Activated B cell treated with CpG ODN at 0.5 μM for 24 hours (primary cell): Measurements from ENCODE around the gene BORCS8. TPM values are rescaled to one million over a fixed set of nuclear protein-coding genes. Genes with fewer than 3 reads are reported as not detected.

ENCODE experiments used
- ATAC-seq: fragments of 200-7000 bp; cut with Tn5 transposase; one replicate; pipeline ENCODE4 v1.10.0; 2021; ENCODE audit warnings: low read depth, mild to moderate bottlenecking, moderate library complexity
- CTCF ChIA-PET: fragments of 350-600 bp; sonication (Branson Sonifier 250); formaldehyde crosslinking; loops from one replicate; lab custom pipeline; 2021; ENCODE audit warnings: antibody characterized with exemption; lab: Charles Lee
- POLR2A ChIA-PET: fragments of 350-600 bp; sonication (Branson Sonifier 250); formaldehyde crosslinking; loops from one replicate; lab custom pipeline; 2021; ENCODE audit warnings: antibody characterized with exemption; lab: Charles Lee
- DNase-seq: peaks from one replicate; pipeline ENCODE4 v3.0.0; 2022
- H3K27ac Mint-ChIP-seq: one replicate; pipeline ENCODE4 v1.8.0; 2020; ENCODE audit warnings: mixed read lengths
- H3K27me3 Mint-ChIP-seq: one replicate; pipeline ENCODE4 v1.8.0; 2021; ENCODE audit warnings: mixed read lengths
- H3K36me3 Mint-ChIP-seq: one replicate; pipeline ENCODE4 v1.8.0; 2021; ENCODE audit warnings: low read depth, mixed read lengths
- H3K4me1 Mint-ChIP-seq: one replicate; pipeline ENCODE4 v1.8.0; 2021; ENCODE audit warnings: mixed read lengths
- H3K4me3 Mint-ChIP-seq: one replicate; pipeline ENCODE4 v1.8.0; 2020; ENCODE audit warnings: mild to moderate bottlenecking, mixed read lengths
- H3K9me3 Mint-ChIP-seq: one replicate; pipeline ENCODE4 v1.8.0; 2020; ENCODE audit warnings: mixed read lengths
- CTCF ChIP-seq: fragments of 200-600 bp; IDR thresholded peaks from one replicate; pipeline ENCODE4 v1.8.0; 2022; ENCODE audit warnings: antibody characterized with exemption, mild to moderate bottlenecking
- intact Hi-C: fragments of 100-400 bp; cut with micrococcal nuclease; formaldehyde crosslinking; loops from one replicate; pipeline ENCODE4 v1.15.1; 2024
- total RNA-seq: library from RNA; stranded (reverse); gene quantifications from 2 replicates; pipeline ENCODE4 v1.2.3, GENCODE V29; 2022

The BORCS8 gene
- total RNA-seq, 1 donor from 2014 or later = 51.8 TPM

DNA sequence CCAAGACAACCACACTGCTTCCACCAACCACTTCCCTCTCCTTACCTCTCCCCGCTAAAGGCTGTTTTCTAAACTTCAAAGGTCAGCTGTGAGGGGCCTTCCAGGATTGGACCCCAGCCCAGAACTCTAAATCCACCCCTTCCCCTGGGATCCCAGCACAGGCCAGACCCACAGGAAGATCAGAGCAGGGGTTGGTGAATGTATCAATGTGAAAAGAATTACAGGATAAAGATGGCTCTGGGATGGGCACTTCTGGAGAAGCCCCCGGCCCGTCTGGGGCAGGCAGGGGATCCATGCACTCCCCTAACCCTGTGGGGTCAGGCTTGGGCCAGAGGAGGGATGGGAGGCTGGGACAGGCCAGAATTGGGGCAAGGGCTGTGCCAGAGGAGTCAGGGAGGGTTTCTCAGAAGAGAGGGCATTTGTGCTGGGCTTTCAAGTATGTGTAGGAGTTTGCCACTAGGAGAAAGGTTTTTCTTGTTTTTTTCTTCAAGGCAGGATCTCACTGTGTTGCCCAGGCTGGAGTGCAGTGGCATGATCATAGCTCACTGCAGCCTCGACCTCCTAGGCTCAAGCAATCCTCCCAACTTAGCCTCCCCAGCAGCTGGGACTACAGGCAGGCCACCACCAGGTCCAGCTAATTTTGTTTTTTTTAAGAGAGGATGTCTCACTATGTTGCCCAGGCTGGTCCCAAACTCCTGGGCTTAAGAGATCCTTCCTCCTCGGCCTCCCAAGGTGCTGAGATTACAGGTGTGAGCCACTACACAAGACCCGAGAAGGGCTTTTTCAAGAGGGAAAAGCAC is 20.9 kb downstream of the BORCS8 start:
- DNase-seq (no peak), ATAC-seq (no peak)
- Mint-ChIP-seq H3K4me3 (peak overlapping the region; percentile 83), H3K27ac (peak overlapping the region; percentile 63), H3K4me1 (peaks cover 29% of the 10 kb centered on the region), H3K9me3 (no peaks in the 10 kb centered on the region), H3K27me3 (no peaks in the 10 kb centered on the region), H3K36me3 (peaks cover 2% of the 10 kb centered on the region)
- ChIA-PET CTCF (interaction anchor here (5.1 kb wide), 1 partner anchor 23 kb away, joined by 104 read pairs; no protein-coding TSS in a partner anchor), POLR2A (interaction anchor here (0.7 to 3.1 kb wide), 4 partner anchors 11 to 268 kb away, joined by 3 to 27 read pairs (median 5); no protein-coding TSS in a partner anchor)
- no peak for TF ChIP-seq CTCF
- intact Hi-C loops = loop anchor here (1.0 kb wide), 3 partner anchors 11 to 25 kb away; no protein-coding TSS in a partner anchor

DNA sequence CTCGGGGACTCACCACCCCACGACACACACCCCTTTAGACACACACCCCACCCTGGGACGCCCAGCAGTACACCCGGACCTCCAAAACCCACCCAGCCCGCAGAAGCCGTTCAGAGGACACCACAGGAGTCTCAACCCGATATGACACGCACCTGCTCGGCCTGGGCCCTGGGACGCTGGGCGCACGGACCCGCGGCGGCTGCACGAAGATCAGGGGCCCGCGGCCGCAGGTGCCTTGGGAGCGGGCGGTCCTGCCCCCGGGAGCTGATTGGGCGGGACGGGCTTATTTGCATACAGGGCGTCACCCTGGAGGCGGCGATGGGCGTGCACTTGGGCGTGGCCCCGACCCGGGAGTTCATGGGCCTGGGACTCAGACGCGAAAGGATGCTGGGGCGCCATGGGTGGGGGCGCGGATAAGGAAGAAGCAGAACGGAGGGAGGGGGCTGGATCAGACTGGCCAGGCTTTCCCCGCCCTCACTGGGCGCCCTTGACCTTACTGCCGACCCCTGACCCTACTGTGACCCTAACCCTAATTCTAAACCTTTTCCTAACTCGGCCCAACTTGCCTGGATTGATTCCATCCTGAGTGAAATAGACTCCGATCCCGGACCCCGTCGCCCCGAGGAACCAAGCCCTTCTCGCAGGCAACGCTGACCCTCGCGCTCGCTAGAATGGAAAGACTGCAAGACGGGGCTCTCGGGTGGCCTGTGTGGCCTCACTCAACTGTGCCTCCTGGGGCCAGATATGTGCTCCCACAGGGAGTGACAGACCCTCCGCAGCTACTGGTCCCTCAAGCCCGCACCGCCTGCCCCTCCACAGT is 21.7 kb downstream of the BORCS8 start, which contains the start of gene MEF2B:
TSS of gene MEF2B (minus strand) at position 211 of the 820 bp plus-strand sequence. CDS start 19,528 bp downstream, outside the sequence.
- no peaks in the 10 kb centered on the region for H3K27me3 Mint-ChIP-seq
- H3K36me3 Mint-ChIP-seq = peaks cover 2% of the 10 kb centered on the region
- no peak for TF ChIP-seq CTCF
- CTCF ChIA-PET = interaction anchor here (0.6 to 1.6 kb wide), 6 partner anchors 13 to 117 kb away, joined by 3 to 8 read pairs (median 4); no protein-coding TSS in a partner anchor
- POLR2A ChIA-PET = interaction anchor here (0.5 to 3.1 kb wide), 9 partner anchors 10 to 1492 kb away, joined by 3 to 48 read pairs (median 7); partner anchors contain the start of gene NR2C2AP
- H3K4me3 Mint-ChIP-seq = peak within 1 kb of the TSS; percentile 83
- intact Hi-C loops = loop anchor here (1.0 kb wide), 3 partner anchors 10 to 24 kb away; no protein-coding TSS in a partner anchor
- ATAC-seq (peak; percentile 95), DNase-seq (peak; percentile 89)
- peak within 1 kb of the TSS; percentile 63 for H3K27ac Mint-ChIP-seq
- no peaks in the 10 kb centered on the region for H3K9me3 Mint-ChIP-seq
- H3K4me1 Mint-ChIP-seq = peaks cover 33% of the 10 kb centered on the region

DNA sequence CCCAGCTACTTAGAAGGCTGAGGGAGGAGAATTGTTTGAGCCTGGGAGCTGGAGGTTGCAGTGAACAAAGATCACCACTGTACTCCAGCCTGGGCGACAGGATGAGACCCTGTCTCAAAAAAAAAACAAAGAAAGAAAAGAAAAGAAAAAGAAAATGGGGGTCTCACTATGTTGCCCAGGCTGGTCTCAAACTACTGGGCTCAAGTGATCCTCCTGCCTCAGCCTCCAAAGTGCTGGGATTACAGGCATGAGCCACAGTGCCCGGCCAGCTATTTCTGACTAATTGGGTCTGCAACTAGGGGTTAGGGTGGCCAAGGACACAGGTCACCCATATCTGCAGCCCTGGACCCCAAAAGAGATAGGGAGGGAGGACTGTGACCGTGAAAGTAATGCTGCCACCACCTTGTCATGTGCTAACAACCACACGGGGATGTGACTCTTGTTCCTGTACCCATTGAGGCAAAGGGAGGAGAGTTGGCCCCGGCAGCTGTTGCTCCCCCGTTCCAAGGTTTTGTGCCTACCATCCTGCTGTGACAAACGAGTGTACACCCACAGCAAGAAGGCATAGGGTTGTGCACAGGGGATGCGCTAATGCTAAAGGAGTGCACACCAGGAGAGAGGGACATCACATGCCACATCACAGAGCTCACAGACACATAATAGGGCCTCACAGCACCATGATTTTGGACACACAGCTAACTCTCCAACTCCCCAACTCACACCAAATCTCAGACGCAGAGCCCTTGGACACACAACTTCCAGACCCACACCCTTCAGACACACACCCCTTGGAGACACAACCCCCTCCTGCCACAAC is 22.5 kb downstream of the BORCS8 start:
- no peak for TF ChIP-seq CTCF
- peak; percentile 9 for ATAC-seq
- H3K4me3 Mint-ChIP-seq = peak overlapping the region; percentile 83
- no peaks in the 10 kb centered on the region for H3K36me3 Mint-ChIP-seq
- no peaks in the 10 kb centered on the region for H3K9me3 Mint-ChIP-seq
- no peak for DNase-seq
- ChIA-PET POLR2A (interaction anchor here (0.5 to 3.1 kb wide), 7 partner anchors 9 to 281 kb away, joined by 3 to 48 read pairs (median 9); partner anchors contain the start of gene NR2C2AP), CTCF (interaction anchor here (1.0 to 1.6 kb wide), 5 partner anchors 14 to 116 kb away, joined by 3 to 8 read pairs (median 5); no protein-coding TSS in a partner anchor)
- intact Hi-C loops = loop anchor here (1.0 kb wide), 3 partner anchors 9 to 23 kb away; no protein-coding TSS in a partner anchor
- H3K4me1 Mint-ChIP-seq = peaks cover 32% of the 10 kb centered on the region
- no peak overlapping the region for H3K27ac Mint-ChIP-seq
- H3K27me3 Mint-ChIP-seq = no peaks in the 10 kb centered on the region

GRCh38 chr19:19167612-19168011 is 24.3 kb downstream of the BORCS8 start:
- Mint-ChIP-seq H3K9me3 (no peaks in the 10 kb centered on the region), H3K4me3 (no peak overlapping the region), H3K4me1 (peaks cover 35% of the 10 kb centered on the region), H3K27ac (no peak overlapping the region), H3K36me3 (no peaks in the 10 kb centered on the region), H3K27me3 (no peaks in the 10 kb centered on the region)
- DNase-seq = no peak
- intact Hi-C loops = no loop called here
- ATAC-seq = no peak
- ChIA-PET CTCF (no interaction called here), POLR2A (interaction anchor here (1.0 to 1.4 kb wide), 2 partner anchors 9 to 12 kb away, joined by 3 to 4 read pairs; no protein-coding TSS in a partner anchor)
- no peak for TF ChIP-seq CTCF
